Glomerular visceral epithelial cell (primary cell): ENCODE measurements around the gene CXXC5.
A peak's percentile ranks its signal among the peaks of the same experiment; 100 is the strongest.

Experiments
- DNase-seq: peaks from one replicate; pipeline ENCODE4 v3.0.0-alpha.2; 2016; ENCODE audit errors: extremely low spot score

The CXXC5 gene

DNA sequence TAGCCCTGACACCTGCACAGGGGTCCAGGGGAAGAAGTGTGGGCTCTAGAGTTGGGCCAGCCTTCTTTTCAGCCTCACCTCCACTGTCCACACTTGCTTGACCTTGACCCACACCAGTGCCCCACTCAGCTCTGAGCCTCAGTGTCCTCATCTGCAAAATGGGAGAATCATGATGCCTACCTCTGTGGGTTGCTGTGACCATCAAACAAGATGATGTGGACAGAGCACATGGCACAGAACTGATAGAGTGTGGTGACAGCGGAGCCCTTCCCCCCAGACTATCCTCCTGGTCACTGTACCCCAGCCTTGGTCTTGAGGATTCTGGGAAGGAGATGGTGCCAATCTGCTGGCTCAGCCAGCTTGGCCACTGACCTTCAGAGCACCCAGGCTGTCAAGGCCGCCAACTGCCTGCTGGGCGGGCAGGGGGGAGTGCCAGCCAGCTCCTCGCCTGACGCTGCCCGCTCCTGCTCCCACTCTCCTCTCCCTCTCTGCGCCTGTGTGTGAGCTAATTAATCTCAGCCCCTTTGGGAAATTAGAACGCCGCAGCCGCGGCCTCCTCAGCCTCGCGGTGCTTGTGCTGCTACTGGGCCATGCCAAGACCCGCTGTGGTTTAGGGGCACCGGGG lies 16.7 kb downstream of the CXXC5 start:
- DNase-seq = no peak

DNA sequence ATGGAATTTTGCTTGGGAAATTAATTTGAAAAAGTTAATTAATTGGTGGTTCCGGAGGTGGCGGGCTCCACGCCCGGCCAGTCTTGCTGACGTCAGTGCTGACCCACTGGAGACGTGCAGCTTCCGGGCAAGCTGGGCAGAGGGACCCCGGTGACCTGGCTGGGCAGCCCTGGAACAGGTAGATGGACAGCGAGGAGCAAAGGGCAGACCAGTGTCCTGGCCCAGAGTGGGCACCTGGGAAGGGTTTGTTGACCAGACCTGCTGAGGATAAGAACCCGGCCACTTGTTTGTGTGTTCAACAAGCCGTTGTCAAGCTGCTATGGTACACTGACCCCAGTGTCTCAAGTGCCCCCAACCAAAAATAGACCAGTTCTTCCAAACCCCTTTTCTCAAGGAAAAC lies 17.5 kb downstream of the CXXC5 start:
- DNase-seq = no peak

DNA sequence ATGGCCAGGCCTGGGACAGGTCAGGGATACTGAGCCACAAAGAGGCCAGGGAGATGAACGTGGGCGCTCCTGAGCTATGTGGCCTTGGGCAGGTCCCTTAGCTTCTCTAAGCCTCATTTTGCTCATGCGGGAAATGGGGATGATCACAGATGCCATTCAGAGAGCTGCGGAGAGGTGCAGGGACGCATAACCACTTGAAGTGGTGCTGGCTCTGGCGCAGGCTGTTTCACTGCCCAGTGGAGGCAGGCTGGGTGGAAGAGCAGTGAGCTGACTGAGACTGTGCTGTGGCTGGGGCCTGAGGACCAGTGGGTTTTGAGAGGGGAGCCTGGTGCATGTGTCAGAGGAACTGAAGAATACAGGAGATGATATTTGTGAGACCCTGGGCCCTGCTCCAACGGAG lies 18.4 kb downstream of the CXXC5 start:
- DNase-seq = no peak

DNA sequence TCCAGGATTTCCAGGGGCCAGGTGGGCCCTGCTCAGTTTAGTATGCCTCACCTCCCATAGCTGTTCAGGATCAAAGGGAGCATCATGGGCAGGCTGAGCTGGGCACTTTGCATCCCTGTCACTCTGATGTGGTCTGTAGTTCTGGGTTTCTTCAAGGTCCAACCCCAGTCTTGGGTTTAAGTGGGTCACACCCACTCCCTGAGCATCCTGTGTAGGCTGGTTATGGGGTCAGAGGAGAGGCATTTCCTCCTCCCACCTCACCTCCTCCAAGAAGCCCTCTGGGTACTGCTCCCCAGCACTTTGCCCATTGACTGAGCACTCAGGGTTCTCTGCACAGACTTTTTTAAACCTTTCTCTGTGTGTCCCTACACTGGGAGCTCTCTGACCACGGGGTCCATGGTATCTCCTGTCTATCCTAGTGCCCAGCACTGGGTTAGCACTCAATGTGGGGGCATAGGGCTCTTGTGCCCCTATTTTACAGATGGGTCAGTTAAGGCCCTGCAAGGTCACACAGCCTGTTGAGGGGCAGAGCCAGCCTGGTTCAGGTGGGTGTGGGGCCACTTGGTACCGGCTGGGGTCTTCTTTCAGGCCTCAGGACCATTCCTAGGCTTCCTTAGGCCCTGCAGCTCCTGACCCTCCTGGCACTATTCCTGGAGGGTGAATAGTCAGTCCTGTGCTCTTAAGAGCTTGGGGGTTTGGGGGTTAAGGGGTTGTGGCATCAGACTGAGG lies 19.0 kb downstream of the CXXC5 start:
- no peak for DNase-seq

DNA sequence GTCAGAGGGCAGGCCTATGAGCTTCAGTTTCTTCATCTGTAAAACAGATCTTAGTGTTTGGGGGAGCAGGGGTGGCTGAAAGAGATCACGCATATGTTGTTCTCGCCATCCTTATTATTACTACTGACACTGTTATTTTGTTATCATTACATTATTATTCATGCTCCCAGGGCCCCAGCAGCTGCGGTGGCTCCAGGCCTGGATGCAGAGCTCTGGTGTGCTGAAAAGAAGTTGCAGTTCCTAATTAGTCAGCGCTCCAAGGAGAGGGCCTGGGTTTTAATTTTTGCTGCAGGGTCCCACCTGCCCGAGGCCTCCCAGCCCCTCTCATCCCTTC lies 19.5 kb downstream of the CXXC5 start:
- no peak for DNase-seq

DNA sequence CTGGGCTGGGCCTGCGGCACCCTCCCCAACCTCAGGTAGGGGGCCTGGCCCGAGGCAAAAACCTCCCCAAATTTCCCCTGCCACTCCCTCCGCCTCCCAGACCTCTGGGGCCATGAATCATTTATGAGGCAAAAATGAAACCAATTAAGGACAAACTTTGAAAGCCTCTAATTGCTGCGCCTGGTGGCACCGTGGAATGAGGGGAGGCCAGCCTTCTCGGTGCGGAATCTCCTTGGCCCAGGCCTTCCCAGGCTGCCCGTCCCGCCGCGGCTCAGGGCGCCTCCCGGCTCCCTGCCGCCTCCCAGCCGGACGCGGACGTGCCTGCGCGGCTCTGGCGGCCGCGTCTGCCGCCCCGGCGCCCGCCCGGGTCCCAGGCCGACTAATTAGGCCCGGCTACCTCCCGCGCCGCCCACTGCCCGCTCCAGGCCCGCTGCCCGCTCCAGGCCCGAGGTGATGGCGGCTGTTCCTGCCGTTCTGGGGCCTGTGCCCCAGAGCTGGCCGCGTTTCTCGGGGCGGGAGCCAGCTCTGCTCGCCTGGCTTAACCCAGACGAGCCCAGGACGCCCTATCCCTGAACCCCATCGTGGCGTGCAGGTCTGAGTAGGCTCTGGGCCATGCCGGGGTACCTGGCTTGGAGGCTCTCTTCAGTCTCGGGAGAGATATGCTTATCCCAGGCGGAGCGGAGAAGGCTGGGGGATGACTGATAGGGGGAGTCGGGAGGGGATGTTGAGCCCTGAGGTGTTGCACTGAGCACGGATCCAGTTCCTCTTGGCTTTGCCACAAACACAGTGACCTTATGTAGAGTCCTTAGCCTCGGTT lies 20.1 kb downstream of the CXXC5 start:
- peak; percentile 63 for DNase-seq

DNA sequence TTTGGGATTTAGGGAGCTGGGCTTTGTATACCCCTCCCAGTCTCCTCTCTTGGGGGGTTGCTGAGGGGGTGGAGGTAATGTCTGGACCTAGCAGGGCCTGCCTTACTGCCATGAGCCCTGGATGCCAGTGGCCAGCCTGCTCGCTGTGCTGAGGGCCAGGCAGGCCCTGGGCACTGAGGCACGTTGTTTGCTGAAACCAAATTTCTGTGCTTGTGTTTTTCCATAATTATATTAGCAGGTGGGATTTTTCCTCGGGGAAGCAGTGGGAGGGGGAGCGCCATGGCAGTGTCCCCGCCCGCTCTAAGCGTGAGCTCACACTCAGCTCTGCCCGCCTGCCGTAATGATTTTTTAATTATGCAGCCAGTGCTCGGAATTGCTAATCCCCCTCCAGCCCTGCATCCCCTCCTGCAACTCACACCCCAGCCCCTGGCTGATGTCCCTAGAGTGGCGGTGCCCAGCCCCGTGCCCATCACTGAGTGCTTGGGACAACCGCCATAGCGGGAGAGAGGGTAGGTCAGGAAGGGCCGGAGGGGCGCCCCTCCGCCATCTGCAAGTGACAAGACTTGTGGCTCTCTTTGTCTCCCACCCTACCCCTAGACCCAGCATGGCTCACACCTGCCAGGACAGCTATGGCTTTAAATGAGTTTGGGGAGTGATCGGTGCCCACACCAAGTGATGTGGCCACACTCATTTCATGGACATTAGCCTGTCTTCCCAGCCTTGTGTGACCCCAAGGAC lies 20.9 kb downstream of the CXXC5 start:
- no peak for DNase-seq

DNA sequence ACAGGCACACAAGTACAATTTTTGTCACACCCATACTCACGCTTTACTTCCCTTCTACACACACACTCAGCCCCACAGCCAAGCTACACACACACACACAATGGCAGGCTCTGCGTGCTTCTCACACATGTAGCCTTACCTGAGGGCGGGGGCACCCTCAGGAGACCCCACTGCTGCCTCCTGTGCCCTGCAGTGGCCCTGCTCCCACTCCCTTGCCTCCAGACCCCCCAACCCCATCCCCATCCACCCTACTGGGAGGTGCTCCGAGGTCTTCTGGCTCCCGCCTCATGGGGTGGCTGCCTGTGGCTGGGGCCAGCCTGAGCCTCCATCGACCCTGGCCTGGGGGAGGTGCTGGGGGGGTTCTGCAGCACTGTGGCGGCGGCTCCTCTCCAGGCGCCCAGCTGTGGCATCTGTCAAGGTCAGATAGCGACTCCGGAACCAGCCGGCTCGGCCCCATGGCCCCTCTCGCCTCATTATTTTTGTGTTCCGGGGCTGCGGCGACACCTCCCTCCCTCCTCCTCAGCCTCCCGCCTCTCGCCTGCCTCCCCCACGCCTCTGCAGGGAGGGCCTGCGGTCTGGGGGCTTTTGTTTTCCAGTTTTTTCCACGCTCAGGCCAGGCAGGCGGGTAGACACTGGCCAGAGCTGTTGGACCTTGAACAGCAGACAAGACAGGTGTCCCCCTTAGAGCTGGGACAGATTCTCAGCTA lies 21.7 kb downstream of the CXXC5 start:
- DNase-seq = no peak

DNA sequence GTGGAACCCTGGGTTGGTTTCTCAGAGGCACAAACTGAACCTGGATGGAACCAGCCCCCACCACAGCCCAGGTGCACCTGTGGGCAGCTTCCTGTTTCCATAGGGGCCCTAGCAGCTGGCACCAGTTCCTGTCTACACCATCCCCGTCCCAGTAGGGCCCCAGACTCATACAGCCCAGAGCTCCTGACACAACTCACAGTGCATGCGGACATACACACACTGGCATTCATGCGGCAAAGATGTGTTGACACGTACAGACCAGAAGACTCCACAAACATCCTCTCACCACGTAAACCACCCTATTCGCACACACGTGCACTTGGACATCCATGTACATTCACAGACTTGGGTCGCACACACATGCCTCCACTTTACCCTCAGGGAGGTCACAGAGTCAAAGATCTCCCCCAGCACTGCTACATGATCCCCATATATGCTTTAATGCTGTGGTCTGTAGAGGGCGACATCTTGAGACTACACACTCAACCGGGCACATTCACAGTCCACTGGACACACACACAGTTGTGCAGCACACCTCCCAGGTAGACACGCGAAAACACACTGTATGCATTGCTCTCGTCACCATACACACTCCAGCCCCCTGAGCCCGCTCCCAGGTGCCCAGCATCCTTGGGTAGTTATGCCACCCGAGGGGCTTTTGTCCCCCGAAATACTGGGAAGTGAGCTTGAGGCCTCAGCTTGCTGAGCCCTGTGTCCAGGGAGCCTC lies 22.4 kb downstream of the CXXC5 start:
- DNase-seq = peak; percentile 80

DNA sequence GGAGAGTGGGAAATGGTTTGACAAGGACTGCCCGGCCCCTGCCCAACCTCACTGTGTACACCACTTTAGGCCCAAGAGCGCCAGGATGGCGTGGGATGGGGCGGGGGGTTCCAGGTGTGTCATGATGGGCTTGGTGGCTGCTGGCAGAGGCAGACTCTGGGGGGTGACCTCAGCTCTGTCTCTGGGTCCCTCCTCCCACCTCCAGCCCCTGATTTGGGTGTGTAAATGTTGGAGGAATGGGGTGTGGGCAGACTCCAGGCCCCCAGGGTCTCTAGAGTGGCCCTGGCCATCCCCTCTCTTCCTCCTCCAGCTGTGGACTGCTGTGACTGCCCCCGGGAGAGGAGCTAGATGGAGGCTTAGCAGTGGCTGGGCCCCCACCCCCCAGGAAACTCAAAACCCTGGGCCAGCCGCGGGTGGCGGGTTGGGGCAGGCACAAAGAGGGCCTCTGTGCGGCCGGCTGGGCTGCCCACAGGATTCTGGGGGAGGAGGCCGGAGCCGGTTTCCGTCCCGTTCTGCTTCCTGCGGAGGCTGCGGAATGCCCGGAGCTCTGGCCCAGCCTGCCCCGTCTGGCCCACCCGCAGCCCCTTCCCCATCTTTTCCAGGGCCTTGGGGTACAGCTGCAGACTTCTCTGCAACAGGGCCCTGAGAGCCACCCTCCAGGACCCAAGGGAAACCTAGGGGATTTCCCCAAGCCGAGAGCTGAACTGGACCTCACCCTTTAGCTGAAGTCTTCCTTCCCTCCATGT lies 23.1 kb downstream of the CXXC5 start:
- DNase-seq = peak; percentile 83

DNA sequence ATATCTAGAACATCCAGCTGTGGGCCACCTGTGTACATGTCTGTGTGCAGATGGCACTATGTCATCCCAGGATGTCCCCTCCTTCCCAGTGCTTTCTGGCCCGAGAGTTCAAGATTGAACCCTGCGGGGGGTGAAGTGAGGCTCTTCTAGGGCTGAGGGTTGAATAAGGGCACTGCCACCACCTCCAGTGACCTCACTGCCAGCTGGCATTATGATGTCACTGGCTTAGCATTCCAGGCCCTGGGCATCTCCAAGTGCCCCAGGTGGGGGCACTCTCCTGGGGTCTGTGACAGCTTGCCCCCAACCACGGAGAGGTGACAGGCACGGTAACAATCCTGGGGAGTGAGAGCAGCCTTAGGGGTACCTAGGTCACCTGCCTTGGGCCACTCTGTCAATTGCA lies 27.1 kb downstream of the CXXC5 start:
- DNase-seq = peak; percentile 67

DNA sequence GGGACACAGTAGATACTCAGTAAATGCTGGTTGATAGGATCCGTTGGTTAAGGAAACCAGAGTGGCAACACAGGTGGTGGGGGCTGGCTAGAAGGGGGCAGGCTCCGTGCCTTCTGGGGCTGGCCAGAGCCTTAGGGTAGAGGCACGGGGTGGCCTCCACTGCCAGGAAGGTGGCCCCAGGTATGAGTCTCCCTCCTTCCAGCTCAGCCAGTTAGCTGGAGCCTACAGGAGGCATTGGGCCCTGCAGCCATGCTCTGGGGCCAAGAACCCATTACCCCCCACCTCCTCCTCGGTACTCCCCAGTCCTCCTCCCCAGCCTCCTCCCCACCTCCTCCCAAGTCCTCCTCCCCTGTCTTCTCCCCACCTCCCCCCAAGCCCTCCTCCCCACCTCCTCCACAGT lies 27.7 kb downstream of the CXXC5 start:
- no peak for DNase-seq

DNA sequence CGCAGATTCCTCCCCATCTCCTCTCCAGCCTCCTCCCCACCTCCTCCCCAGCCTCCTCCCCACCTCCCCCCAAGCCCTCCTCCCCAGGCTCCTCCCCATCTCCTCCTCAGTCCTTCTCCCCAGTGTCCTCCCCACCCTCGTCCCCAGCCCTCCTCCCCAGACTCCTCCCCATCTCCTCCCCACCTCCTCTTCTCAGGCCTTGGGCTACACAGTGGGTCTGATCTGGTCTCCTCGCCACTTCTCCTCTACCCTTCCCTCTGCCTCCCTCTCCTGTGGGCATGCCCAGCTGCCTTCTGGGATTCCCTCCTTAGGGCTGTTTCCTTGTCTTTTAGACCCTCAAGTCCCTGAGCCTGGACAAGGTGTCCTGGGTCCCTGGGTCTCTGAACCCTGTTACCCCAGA lies 28.3 kb downstream of the CXXC5 start:
- no peak for DNase-seq

DNA sequence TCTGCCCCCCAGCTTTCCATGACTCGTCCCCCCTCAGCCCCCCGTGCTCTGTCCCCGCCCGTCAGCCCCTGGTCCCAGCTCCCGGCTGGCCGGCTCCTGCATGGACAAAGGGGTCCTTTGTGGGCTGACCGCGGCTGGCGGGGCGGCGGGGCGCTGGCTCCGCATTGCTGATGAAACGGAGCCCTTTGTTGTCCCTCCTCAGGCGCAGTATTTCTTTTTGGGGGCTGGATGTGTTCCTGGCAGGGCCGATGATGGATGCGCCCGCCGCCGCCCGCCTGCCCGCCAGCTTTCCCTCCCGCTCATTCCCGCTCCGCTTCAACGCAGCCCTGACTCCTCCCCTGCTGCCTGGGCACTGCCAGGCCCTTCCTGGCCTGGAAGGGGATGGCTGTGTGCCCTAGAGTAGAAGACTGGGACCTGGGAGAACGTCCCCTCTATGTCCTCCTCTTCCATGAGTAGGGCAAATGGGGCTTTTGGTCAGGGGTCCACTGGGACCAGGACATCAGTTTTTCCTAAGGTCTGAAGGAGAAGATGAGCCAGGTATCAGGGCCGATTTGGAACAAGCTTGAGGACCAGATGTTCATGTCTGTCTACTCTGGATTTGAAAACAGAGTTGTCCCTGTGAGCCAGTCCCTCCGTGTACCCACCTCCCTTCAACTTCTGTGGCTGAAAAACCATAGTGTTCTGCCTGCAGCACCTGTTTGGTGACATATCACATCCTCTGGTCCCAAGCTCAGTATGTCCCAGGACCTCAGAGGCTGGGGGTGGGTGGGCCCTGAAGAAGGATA lies 29.0 kb downstream of the CXXC5 start:
- no peak for DNase-seq

DNA sequence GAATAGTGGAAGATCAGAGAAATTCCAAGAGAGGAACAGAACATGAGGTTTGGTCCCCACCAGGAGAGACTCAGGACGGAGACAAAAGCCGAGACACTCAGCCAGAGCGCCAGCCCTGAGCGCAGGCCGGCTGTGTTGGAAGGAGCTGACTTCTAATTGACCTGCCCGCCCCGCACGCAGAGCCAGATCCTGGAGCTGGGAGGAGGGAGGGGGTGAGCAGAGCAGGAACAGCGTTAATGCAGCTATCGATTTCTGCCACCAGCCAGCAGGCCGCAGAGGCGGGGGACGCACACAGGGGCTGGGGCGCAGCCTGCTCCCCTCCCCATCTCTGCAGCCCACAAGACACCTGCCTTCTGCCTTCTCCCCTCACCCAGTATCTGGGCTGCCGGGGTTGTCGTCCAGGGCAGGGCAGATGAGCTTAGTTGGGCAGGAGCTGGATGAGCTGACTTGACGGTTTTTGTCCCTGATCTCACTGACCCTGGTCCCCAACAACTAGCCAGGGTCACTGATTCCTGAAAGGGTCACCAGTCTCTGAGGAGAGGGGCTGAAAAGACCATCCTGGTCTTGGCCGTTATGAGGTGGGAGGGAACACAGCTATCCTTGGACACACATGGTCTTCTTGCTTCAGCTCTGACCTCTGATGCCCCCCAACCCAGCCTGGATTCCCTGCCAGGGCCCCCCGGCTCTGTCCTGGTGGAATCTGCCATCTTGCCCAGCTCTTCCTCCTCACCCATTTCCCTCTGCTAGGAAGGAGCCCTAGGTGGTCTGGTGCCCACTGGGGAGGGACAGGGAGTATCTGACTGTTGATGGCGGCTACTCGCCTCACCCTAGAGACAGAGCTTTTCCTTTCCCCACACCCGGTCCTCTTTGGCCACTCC lies 29.8 kb downstream of the CXXC5 start:
- no peak for DNase-seq

DNA sequence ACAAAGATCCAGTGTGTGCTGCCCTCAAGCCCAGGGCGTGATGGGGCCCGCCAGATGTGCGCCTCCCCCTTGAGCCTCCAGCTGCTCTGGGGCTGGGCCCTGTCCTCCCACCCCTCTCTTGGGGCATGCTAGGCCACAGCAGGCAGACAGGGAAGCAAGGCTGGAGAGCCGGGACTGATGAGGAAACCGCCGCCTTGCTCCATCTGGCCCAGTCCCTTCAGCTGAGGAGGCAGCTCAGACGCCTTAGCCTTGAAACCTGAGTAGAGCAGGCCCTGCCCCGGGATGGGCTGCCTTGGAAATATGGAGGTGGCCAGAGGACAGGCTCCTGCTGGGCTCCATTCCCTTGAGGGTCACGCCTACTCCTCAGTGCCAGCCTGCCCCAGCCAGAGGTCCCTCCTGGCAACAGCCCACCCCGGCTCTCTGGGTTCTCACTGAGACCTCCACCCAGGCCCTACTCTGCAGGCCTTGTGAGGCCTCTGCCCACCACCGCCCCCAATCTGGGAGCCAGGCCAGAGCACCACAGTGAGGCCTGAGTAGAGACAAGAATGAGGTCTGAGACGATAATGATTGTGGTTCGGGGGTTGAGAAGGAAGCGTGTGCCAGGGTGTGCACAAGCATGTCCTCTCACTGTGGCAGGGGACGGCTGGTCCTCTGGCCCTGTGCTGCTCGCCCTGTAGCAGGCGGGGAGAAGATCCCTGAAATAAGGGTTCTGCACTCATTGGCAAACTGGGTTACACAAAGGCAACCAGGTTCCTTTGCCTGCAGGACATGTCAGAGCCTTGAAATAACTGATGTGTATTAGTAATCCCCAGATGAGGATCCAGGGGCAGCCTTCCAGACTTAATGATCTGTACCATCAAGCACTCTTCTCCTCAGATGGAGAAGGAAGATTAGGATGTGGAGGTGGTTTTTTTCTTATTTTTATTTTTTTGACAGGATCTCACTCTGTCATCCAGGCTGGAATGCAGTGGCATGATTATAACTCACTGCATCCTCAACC lies 30.9 kb downstream of the CXXC5 start:
- DNase-seq = no peak
